Adipocyte (in vitro differentiated cells): ENCODE measurements around the gene CLCA1.

ENCODE experiments used
- DNase-seq: peaks from one replicate; pipeline ENCODE4 v3.0.0-alpha.2; 2015; ENCODE audit warnings: low read depth
- H3K27me3 ChIP-seq: replicated peaks from 2 replicates; pipeline ENCODE4 v1.7.0; 2013; ENCODE audit warnings: mild to moderate bottlenecking, low read length, moderate library complexity; ENCODE audit not compliant: control insufficient read depth, insufficient read depth
- H3K36me3 ChIP-seq: 2 replicates; pipeline ENCODE4 v1.7.0; 2013; ENCODE audit warnings: low read length, mild to moderate bottlenecking, moderate library complexity; ENCODE audit not compliant: control insufficient read depth, insufficient read depth, severe bottlenecking
- H3K4me1 ChIP-seq: 2 replicates; pipeline ENCODE4 v1.7.0; 2013; ENCODE audit warnings: mild to moderate bottlenecking, low read length, moderate library complexity; ENCODE audit not compliant: control insufficient read depth, insufficient read depth
- H3K4me3 ChIP-seq: 2 replicates; pipeline ENCODE4 v1.7.0; 2013; ENCODE audit warnings: mild to moderate bottlenecking, low read length, moderate library complexity
- H3K9ac ChIP-seq: 2 replicates; pipeline ENCODE4 v1.7.0; 2013; ENCODE audit warnings: mild to moderate bottlenecking, low read length, moderate library complexity
- H3K9me3 ChIP-seq: 2 replicates; pipeline ENCODE4 v1.7.0; 2013; ENCODE audit warnings: mild to moderate bottlenecking, low read length, moderate library complexity; ENCODE audit not compliant: control insufficient read depth

Gene CLCA1

DNA sequence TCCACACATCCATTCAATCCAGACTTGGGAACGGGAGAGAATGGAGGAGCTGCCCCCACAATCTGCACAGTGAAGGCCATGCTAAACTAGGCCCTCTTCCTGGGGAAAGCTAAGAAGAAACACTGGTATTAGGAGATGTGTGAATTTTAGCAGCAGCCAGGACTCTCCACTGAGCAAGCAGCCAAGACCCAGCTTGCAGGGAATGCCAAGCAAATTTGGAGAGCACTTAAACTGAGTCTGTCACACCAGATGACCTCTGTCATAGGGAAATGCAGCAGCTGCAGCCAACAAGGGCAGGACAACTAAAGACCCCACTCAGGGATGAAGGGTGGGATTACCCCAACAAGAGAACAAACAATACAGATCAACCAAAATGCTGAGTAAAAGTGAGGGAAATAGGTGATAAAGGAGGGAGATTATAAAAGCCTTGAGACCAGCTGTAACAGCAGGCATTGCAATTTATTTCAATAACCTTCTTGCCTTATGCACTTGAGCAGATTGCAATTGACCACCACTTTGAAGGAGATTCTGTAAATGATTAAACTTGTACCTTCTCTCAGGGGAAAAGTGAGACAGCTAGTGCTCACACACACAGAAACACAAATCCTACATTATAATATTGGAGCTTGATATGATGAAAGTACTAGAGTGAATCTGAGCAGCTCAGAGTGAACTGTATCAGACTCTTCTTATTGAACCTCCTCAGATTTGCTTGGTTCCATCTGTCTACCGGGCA, 2.5 kb upstream of the CLCA1 start:
- no peaks in the 10 kb centered on the region for H3K36me3 ChIP-seq
- H3K9me3 ChIP-seq, result no peaks in the 10 kb centered on the region

DNA sequence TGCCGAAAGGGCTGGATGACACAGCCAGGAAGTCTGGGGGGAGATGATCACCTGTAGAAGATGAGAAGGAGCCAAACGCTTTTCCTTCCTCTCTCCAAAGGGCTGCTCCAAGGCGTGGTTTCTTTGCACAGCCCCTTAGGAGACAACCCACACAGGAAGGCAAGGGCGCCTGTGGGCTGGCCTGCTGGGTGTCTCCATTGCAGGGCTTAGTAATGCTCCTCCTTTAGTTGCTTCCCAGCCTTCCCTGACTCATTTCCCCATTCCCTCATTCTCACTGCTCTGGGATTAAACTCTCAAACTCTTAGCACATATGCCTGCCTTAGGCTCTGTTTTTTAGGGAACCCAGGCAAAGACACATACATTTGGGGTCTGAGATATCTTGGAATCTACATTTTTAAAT, 1.7 kb upstream of the CLCA1 start:
- Histone ChIP-seq H3K4me1 (peaks cover 7% of the 10 kb centered on the region), H3K9ac (no peak overlapping the region), H3K36me3 (no peaks in the 10 kb centered on the region), H3K4me3 (no peak overlapping the region), H3K9me3 (no peaks in the 10 kb centered on the region), H3K27me3 (no peaks in the 10 kb centered on the region)
- peak; percentile 16 for DNase-seq

More for the DNA sequence above, 2.5 kb upstream of the CLCA1 start:
- Histone ChIP-seq H3K4me3 (no peak overlapping the region), H3K9ac (no peak overlapping the region), H3K4me1 (peaks cover 7% of the 10 kb centered on the region), H3K27me3 (no peaks in the 10 kb centered on the region)
- no peak for DNase-seq

DNA sequence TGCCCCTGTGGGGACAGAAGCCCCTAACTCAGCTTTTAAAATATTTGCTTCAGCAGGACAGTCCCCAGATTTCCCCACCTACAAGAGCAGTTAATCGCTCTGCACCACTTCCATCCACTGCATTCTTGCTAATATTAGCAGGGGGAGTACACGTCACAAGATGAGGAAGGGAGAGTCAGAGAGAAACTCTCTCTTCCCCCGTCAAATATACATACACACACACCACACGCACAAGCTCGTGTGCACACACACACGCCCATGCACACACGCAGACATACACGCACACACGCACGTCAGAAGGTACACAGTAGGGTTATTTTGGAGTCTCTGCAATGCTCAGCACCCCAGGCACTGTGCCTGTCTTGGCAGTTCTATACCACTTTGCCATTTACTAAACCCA, 2.1 kb downstream of the CLCA1 start:
- no peak for DNase-seq
- no peak overlapping the region for H3K9ac ChIP-seq

DNA sequence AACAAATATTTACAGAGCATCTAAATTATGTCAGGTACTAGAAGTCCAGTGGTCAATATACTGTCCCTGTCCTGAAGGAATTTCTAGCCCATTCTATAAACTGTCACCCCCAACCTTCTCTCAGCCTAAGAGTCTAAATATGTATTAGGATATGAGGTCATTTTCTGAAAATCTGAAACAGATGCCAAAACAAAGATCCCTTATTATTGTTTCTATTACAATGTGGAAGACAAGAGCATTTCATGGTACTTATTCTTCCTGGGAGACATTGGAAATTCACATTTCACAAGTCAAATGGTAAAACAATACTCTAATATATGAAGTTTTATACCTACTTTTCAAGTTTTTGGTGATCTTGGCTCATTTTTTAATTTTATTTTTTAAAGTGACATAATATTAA, 2.6 kb downstream of the CLCA1 start:
- DNase-seq, result no peak
- Histone ChIP-seq H3K4me1 (peaks cover 7% of the 10 kb centered on the region), H3K27me3 (no peaks in the 10 kb centered on the region), H3K9me3 (no peaks in the 10 kb centered on the region), H3K36me3 (no peaks in the 10 kb centered on the region), H3K9ac (no peak overlapping the region), H3K4me3 (no peak overlapping the region)

More for the DNA sequence above, 2.1 kb downstream of the CLCA1 start:
- peaks cover 7% of the 10 kb centered on the region for H3K4me1 ChIP-seq
- no peaks in the 10 kb centered on the region for H3K9me3 ChIP-seq
- H3K36me3 ChIP-seq, result no peaks in the 10 kb centered on the region
- no peaks in the 10 kb centered on the region for H3K27me3 ChIP-seq
- no peak overlapping the region for H3K4me3 ChIP-seq

DNA sequence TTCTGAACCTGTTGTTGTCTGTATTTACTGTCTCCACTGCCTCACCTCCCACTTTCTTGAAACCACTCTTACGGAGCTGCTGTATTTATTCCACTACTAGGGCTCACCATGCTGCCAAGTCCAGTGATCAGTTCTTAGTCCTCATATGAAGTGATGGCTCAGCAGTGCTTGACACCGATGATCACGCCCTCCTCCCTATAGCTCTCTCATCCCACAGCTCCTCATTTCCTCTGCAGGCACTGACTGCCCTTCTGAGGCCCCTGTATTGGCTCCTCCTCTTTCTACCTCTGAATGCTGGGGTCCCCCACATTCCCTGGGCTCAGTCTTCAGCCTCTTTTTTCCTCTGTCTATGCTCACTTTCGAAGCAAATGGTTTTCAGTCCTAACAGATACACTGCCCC, 3.4 kb downstream of the CLCA1 start:
- H3K4me1 ChIP-seq, result peaks cover 4% of the 10 kb centered on the region
- no peak overlapping the region for H3K9ac ChIP-seq
- no peaks in the 10 kb centered on the region for H3K36me3 ChIP-seq
- H3K9me3 ChIP-seq, result no peaks in the 10 kb centered on the region
- no peak overlapping the region for H3K4me3 ChIP-seq
- no peaks in the 10 kb centered on the region for H3K27me3 ChIP-seq
- no peak for DNase-seq

DNA sequence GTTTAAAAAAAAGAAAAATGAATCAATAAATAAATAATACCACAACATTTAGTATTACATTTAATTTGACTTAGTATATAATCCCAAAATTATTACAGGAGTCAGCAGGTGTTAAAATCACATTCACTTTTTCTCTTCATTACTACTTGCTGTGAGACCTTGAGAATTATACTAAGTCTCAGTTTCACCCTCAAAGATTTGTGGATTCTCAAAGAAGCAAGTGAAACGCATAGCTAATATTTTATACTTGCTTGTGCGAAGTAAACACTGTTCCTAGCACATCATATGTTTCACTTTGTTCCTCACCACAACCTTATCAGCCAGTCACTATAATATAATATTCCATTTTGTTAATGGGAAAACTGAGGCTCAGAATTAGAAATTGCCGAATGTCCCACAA, 4.0 kb downstream of the CLCA1 start:
- Histone ChIP-seq H3K36me3 (no peaks in the 10 kb centered on the region), H3K4me1 (peaks cover 9% of the 10 kb centered on the region), H3K27me3 (no peaks in the 10 kb centered on the region), H3K9ac (no peak overlapping the region), H3K9me3 (no peaks in the 10 kb centered on the region), H3K4me3 (no peak overlapping the region)
- no peak for DNase-seq

DNA sequence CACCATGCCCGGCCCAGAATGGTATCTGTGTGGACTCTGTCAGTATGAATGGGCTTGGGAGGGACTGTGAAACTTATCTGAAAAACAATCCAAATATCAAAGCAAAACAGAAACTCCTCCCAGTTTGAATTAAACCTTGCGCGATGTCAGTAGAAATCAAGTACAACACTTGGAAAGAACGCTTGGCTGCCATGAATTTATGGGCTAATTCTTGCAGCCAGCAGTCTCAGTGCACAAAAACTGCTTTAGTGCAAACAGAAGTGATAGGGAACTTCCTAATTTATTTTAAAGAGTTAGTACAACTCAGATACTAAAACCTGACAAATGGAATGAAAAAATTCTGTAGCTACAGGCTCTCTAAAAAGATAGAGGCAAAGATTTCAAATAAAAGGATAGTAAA, 8.5 kb downstream of the CLCA1 start:
- H3K9me3 ChIP-seq, result no peaks in the 10 kb centered on the region
- H3K4me1 ChIP-seq, result peaks cover 10% of the 10 kb centered on the region
- H3K36me3 ChIP-seq, result no peaks in the 10 kb centered on the region
- peak overlapping the region; percentile 5 for H3K9ac ChIP-seq
- no peaks in the 10 kb centered on the region for H3K27me3 ChIP-seq
- peak overlapping the region; percentile 57 for H3K4me3 ChIP-seq
- no peak for DNase-seq

DNA sequence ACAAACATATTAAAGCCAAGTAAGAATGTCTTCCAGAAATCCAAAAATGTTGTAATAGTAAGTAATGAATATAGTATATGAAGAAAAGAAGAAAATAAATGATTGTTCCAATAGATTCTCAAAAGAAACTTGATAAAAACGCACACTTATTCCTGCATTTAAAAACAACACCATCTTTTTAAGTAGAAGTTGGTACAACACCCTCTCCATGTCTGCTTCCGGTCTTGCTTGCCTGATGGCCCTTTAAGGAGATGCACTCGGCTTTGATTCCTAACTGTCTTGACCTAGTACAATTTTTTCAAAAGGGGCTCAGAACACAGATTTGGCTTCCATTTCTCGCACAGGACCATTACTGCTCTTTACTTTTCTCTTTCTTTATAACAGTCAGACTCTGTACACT, 9.0 kb downstream of the CLCA1 start:
- H3K9me3 ChIP-seq, result no peaks in the 10 kb centered on the region
- H3K36me3 ChIP-seq, result no peaks in the 10 kb centered on the region
- H3K27me3 ChIP-seq, result no peaks in the 10 kb centered on the region
- peak overlapping the region; percentile 57 for H3K4me3 ChIP-seq
- no peak overlapping the region for H3K9ac ChIP-seq
- DNase-seq, result no peak
- peaks cover 10% of the 10 kb centered on the region for H3K4me1 ChIP-seq

DNA sequence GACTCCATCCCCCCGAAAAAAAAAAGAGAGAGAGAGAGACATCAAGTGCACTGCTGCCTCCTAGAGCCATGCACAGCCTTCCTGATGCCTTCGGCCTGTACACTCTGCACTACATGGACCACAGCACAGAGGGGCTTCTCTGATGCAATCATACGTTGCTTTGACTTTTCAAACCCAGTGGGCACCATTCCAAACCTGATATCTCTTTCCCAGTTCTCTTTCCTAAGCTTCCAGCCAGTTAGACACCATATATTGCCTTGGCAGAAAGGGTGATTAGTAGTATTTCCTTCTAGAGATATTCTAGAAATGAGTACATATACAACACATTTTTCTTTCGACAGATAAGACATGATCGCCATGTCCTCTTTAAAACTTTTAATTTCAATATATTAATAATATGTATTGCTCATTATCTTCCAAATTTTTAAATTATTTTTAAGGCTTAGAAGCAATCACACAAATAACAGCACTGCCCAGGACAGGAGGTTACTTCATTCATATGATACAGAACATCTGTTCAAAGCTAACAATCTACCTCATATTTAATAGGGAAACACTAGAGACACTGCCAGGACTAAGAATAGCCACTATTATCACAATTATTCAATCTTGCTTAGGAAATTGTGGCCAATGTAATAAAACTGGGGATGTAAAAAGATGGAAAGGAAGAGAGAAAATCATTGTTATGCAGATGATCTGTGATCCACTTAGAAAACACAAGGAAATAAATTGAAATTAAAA, 9.9 kb downstream of the CLCA1 start:
- Histone ChIP-seq H3K36me3 (no peaks in the 10 kb centered on the region), H3K9ac (no peak overlapping the region), H3K4me1 (peaks cover 10% of the 10 kb centered on the region), H3K9me3 (no peaks in the 10 kb centered on the region), H3K4me3 (no peak overlapping the region), H3K27me3 (no peaks in the 10 kb centered on the region)
- no peak for DNase-seq

DNA sequence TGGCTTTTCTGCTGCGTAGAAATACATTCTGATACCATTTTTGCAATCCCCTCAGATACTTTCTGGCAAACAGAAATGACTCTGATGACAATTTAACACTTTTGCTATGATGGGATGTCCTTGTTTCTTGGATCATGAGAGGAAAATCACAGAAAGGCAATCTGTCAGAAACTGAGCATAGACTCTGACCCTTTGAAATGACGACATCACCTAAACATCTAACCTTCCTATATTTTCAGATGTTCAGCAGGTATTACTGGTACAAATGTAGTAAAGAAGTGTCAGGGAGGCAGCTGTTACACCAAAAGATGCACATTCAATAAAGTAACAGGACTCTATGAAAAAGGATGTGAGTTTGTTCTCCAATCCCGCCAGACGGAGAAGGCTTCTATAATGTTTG, 13.2 kb downstream of the CLCA1 start:
- no peak for DNase-seq
- no peaks in the 10 kb centered on the region for H3K9me3 ChIP-seq
- H3K36me3 ChIP-seq, result no peaks in the 10 kb centered on the region
- no peak overlapping the region for H3K4me3 ChIP-seq
- H3K27me3 ChIP-seq, result no peaks in the 10 kb centered on the region
- H3K9ac ChIP-seq, result no peak overlapping the region
- peaks cover 14% of the 10 kb centered on the region for H3K4me1 ChIP-seq

DNA sequence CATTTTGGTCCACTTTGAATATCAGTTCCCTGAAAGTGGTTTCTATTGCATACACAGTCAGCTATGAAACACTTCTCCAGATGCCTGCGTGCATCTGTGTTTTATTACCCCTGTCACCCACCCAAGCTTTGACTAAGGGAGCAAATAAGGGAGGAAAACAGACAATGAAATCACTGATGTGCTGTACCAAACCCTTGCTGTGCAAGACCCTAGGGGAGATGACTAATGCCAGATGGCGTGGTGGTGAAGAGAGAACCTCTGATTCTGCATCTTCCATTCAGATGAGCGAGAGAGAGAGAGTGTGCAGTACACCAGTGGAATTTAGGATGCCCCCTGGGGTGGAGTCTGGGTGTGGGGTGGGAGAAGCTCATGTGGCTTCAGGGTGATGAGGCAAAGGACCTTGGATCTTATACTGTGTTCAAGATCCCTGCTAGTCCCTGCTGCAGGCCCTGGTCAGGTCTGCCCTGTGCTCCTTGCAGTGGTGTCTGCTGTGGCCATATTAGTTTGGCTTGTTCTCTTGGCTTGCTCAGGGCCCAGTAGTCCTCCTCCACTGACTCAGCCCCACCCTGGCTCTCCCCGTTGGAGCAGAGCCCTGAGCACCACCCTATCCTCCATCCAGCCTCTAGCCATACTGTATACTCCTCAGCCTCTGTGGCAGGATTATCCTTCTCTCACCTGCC, 18.5 kb downstream of the CLCA1 start:
- Histone ChIP-seq H3K4me3 (no peak overlapping the region), H3K9ac (peak overlapping the region; percentile 7), H3K36me3 (no peaks in the 10 kb centered on the region), H3K27me3 (no peaks in the 10 kb centered on the region), H3K9me3 (no peaks in the 10 kb centered on the region), H3K4me1 (peaks cover 15% of the 10 kb centered on the region)
- DNase-seq, result peak; percentile 84
